Measurements from ENCODE around the gene CPT1A. TPM values are rescaled to one million over a fixed set of nuclear protein-coding genes. Genes with fewer than 3 reads are reported as not detected.

Gene CPT1A
- total RNA-seq, 1 experiment from 2014 or later, result 153 TPM

- intact Hi-C loops (cut with micrococcal nuclease; ENCODE audit: unreplicated experiment), result no loop called here
- H3K4me3 ChIP-seq (ENCODE audit: low read depth in 2 of 2, low read length in 2 of 2), result no peak overlapping the region
- ChIA-PET CTCF (no interaction called here), POLR2A (no interaction called here)
- no TSS peak for BruUV-seq (replicated peaks)
- no peaks in the 10 kb centered on the region for H3K36me3 ChIP-seq (ENCODE audit: control insufficient read depth, insufficient read depth, low read length)
- no peaks in the 10 kb centered on the region for H3K4me1 ChIP-seq (ENCODE audit: control insufficient read depth, insufficient read depth, low read length)
- no peak overlapping the region for H3K27ac ChIP-seq (ENCODE audit: low read length)
- no peaks in the 10 kb centered on the region for H3K9me3 ChIP-seq (ENCODE audit: control insufficient read depth, insufficient read depth, low read depth, low read length)
- no peaks in the 10 kb centered on the region for H3K27me3 ChIP-seq (ENCODE audit: control insufficient read depth, insufficient read depth, low read length)
- TF ChIP-seq CTCF (IDR thresholded peaks at IDR 0.05), result no peak
- TF ChIP-seq POLR2AphosphoS5 (IDR thresholded peaks at IDR 0.05; ENCODE audit: low read depth, low read length), result no peak
- TF ChIP-seq REST (IDR thresholded peaks at IDR 0.05; ENCODE audit: insufficient read depth in 1 of 2, low read depth in 2 of 2, low read length in 1 of 2), result no peak
- TF ChIP-seq TCF7L2 (IDR thresholded peaks at IDR 0.05; ENCODE audit: low read depth, low read length), result no peak
- no peak for DNase-seq (ENCODE audit: low read depth, low spot score)
- in situ Hi-C loops (cut with HindIII; ENCODE audit: low pct_unique_long_range_greater_than_20kb, low sequenced_read_pairs), result no loop called here
- ATAC-seq, result no peak
Measured at GRCh38 chr11:68715456-68716122, 126.1 kb downstream of the CPT1A start.

- ChIA-PET CTCF (interaction anchor here (0.5 kb wide), 1 partner anchor 23 kb away, joined by 3 read pairs; no protein-coding TSS in a partner anchor), POLR2A (no interaction called here)
- no peaks in the 10 kb centered on the region for H3K36me3 ChIP-seq (ENCODE audit: control insufficient read depth, insufficient read depth, low read length)
- no peak overlapping the region for H3K4me3 ChIP-seq (ENCODE audit: low read depth in 2 of 2, low read length in 2 of 2)
- TF ChIP-seq REST (IDR thresholded peaks at IDR 0.05; ENCODE audit: insufficient read depth in 1 of 2, low read depth in 2 of 2, low read length in 1 of 2) (peak in 1 of 2 experiments; percentile 42; a peak in 1 of 4 replicates), POLR2AphosphoS5 (IDR thresholded peaks at IDR 0.05; ENCODE audit: low read depth, low read length) (no peak), CTCF (IDR thresholded peaks at IDR 0.05) (no peak), SIN3A (IDR thresholded peaks at IDR 0.05; ENCODE audit: borderline replicate concordance, insufficient read depth, low read depth, low read length) (no peak), TCF7L2 (IDR thresholded peaks at IDR 0.05; ENCODE audit: low read depth, low read length) (no peak)
- H3K9me3 ChIP-seq (ENCODE audit: control insufficient read depth, insufficient read depth, low read depth, low read length), result no peaks in the 10 kb centered on the region
- DNase-seq (ENCODE audit: low read depth, low spot score), result no peak
- ATAC-seq, result no peak
- in situ Hi-C loops (cut with HindIII; ENCODE audit: low pct_unique_long_range_greater_than_20kb, low sequenced_read_pairs), result no loop called here
- intact Hi-C loops (cut with micrococcal nuclease; ENCODE audit: unreplicated experiment), result no loop called here
- BruUV-seq (replicated peaks), result no TSS peak
- no peaks in the 10 kb centered on the region for H3K27me3 ChIP-seq (ENCODE audit: control insufficient read depth, insufficient read depth, low read length)
- H3K4me1 ChIP-seq (ENCODE audit: control insufficient read depth, insufficient read depth, low read length), result no peaks in the 10 kb centered on the region
- no peak overlapping the region for H3K27ac ChIP-seq (ENCODE audit: low read length)
Measured at GRCh38 chr11:68714060-68714856, 127.5 kb downstream of the CPT1A start.
